ENCODE measurements around the gene WDFY1.

DNA sequence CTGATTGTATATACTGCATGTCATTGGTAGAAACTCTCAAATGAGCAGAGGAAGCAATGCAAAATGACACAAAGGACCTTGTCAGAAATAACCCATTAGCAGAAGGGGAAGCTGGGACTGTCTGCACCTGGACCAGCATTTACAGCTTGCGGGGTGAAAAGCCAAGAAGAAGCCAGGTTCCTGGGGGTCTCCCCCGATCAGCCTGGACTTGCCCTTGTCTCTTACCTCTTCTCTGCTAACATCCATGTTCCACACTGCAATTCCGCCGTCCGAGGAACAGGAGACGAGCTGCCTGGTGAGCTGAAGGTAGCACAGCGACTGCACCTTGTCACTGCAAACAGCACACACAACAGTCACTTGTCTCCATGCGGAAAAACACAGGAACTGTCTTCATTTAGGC is 51.1 kb downstream of the WDFY1 start:
- TF ChIP-seq, protein P1, sequence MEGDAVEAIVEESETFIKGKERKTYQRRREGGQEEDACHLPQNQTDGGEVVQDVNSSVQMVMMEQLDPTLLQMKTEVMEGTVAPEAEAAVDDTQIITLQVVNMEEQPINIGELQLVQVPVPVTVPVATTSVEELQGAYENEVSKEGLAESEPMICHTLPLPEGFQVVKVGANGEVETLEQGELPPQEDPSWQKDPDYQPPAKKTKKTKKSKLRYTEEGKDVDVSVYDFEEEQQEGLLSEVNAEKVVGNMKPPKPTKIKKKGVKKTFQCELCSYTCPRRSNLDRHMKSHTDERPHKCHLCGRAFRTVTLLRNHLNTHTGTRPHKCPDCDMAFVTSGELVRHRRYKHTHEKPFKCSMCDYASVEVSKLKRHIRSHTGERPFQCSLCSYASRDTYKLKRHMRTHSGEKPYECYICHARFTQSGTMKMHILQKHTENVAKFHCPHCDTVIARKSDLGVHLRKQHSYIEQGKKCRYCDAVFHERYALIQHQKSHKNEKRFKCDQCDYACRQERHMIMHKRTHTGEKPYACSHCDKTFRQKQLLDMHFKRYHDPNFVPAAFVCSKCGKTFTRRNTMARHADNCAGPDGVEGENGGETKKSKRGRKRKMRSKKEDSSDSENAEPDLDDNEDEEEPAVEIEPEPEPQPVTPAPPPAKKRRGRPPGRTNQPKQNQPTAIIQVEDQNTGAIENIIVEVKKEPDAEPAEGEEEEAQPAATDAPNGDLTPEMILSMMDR (IDR thresholded peaks at IDR 0.05; ENCODE audit: low read length): no peak
- no peak for TF ChIP-seq EZH2 (IDR thresholded peaks at IDR 0.05; ENCODE audit: borderline replicate concordance, low read length)
